GM12872 (cell line): ENCODE measurements around the gene TLE1.

ENCODE experiments used
- TF ChIP-seq, protein P1 (sequence below): IDR thresholded peaks from 3 replicates; pipeline ENCODE4 v1.5.1; 2011; ENCODE audit warnings: low read depth, mild to moderate bottlenecking, low read length, moderate library complexity; ENCODE audit not compliant: insufficient read depth

TLE1 gene

GRCh38 chr9:81656871-81657337, 32.4 kb downstream of the TLE1 start:
- TF ChIP-seq, protein P1, sequence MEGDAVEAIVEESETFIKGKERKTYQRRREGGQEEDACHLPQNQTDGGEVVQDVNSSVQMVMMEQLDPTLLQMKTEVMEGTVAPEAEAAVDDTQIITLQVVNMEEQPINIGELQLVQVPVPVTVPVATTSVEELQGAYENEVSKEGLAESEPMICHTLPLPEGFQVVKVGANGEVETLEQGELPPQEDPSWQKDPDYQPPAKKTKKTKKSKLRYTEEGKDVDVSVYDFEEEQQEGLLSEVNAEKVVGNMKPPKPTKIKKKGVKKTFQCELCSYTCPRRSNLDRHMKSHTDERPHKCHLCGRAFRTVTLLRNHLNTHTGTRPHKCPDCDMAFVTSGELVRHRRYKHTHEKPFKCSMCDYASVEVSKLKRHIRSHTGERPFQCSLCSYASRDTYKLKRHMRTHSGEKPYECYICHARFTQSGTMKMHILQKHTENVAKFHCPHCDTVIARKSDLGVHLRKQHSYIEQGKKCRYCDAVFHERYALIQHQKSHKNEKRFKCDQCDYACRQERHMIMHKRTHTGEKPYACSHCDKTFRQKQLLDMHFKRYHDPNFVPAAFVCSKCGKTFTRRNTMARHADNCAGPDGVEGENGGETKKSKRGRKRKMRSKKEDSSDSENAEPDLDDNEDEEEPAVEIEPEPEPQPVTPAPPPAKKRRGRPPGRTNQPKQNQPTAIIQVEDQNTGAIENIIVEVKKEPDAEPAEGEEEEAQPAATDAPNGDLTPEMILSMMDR = no peak

- TF ChIP-seq, protein P1 = no peak
Observed at GRCh38 chr9:81656004-81656403, 33.3 kb downstream of the TLE1 start.

DNA sequence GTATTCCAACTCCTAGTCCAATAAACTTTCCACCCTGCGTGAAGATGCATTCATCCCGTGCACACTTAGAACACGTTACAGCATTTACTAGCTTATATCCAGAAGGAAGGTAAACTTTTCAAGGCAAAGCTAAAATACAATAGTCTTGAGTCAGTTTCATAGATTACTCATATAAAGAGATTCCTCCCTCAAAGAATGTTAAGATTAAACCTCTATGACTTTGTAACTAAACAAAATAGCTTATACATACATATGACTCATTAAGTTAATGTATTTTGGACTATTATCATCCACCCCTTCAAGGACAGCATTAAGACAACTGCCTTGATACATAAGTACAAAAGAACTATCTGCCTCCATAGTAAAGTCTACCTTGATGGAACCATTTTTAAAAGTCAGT, 36.1 kb downstream of the TLE1 start:
- TF ChIP-seq, protein P1 = no peak

GRCh38 chr9:81652058-81652687, 37.2 kb downstream of the TLE1 start:
- TF ChIP-seq, protein P1 = no peak

DNA sequence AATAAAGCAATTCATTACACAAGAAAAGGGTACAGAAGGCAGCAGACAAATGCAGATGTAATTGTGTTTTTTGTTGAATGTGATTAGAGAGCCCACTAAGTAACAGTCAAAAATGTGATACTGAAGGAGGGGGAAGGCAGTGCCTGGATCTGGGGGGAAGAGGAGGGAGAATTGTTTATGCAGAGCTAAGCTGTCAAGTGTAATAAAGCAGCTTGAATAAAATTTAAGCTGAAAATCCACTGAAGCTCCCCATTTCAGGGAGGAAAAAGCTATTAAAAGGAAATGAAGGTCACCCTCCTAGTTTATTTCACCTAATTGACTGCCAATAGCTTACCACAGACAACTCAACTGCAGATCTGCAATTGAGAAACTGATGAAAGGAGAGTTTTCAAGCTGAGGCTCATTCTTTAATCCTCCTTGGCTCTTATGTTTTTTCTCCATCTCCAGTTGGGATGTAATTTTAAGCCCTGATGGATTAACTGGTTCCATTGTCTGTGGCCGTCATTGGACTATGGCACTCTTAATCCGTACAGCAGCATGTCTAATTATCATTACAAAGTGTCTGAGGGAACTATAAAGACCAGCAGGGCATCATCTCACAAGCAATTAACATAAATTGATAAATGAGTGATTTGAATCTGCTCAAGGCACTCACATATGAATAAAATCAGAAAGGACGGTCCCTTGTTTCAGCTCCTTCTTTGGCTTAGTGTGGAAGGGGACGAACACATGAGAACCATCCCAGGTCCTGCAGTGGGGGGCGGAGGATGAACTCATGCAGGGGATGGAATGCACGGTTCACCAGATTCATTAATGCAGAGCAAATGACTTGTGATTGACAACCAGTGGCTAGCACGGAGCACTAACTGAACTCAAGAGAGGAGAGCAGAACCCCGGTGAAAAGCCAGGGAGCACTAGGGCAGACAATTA, 38.5 kb downstream of the TLE1 start:
- TF ChIP-seq, protein P1 = no peak

DNA sequence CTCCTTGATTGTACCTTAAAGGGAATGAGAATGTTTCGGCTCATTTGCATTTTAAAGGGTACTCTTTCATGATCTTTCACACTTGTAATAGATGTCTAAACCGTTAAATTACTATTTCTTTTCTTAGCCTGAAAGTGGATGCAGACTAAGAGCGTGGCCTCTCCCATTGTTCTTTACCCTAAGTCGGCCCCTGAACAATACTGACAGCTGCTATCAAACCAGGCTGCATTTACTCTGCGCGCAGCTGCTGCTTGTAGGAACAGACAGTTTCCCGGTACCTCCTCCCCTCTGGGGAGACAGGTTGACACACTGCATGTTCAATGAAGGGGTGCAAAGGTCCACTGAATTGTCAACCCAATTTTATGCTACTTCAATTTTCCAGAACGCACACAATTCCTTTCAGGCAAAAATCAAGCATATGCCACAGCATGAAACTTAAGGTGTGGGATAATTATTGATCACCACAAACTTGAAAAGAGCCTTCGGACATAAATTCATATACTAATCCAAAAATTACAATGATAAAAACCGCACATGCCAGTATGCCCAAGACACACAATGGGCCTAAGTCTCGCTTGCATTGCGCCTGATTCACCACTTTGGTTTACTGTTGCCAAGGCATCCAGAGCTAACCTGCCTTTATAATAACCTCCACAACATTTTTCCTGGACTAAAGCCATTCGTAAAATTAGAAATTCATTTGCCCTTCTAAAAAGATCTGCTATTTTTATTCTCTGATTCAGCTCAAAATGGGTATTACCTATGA, 39.7 kb downstream of the TLE1 start:
- TF ChIP-seq, protein P1 = no peak

DNA sequence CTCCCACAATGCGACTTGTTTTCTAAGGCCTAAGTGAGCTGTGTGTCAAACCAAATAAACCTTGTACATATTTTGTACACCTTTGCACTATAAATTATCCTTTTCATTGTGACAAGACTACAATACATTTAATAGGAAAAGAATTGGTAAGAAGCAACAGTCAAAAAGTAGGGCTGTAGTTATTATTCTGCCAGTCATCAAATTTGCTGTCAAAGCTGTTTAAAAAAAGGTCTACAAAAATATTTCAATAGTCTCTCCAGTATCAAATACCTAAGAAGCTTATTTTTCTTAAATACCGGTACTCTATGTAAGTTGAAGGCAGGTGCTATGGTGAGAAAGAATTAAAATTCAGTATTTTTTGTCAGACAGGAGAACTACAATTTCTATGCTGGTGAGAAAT, 40.5 kb downstream of the TLE1 start:
- TF ChIP-seq, protein P1 = no peak
